Measurements from ENCODE around the gene CLTA. TPM values are rescaled to one million over a fixed set of nuclear protein-coding genes. Genes with fewer than 3 reads are reported as not detected.
"Not testable (repeated sequence)": the region's sequence is repeated elsewhere in the genome, so short reads cannot be mapped to it uniquely, and the experiment has no call there.

Gene CLTA
- total and polyA plus RNA-seq, 10 of the 15 experiments (the other 5 are each of a cell fraction or from before 2014, with no cell fraction given): 49.0 to 241 (median 168) TPM

- Histone ChIP-seq H3K4me3 (no peak overlapping the region), H3K4me2 (ENCODE audit: control insufficient read depth, insufficient read depth) (no peak overlapping the region), H3K27me3 (replicated peaks in 1 of 2; ENCODE audit: control insufficient read depth in 2 of 2, insufficient read depth in 2 of 2, low read length in 1 of 2) (no peaks in the 10 kb centered on the region; a peak in 2 of 4 replicates), H2AFZ (ENCODE audit: control insufficient read depth, low read depth, low read length) (no peak overlapping the region; the same call in 1 of the 2 replicates), H4K20me1 (ENCODE audit: control insufficient read depth, insufficient read depth) (no peaks in the 10 kb centered on the region), H3K9ac (ENCODE audit: control insufficient read depth, insufficient read depth, low read length) (no peak overlapping the region), H3K36me3 (ENCODE audit: control insufficient read depth in 2 of 2, insufficient read depth in 2 of 2, low read length in 1 of 2) (no peaks in the 10 kb centered on the region), H3K4me1 (ENCODE audit: control insufficient read depth, insufficient read depth, low read length) (no peaks in the 10 kb centered on the region), H3K79me2 (ENCODE audit: control insufficient read depth, insufficient read depth, low read length) (no peaks in the 10 kb centered on the region), H3K9me3 (replicated peaks; ENCODE audit: control insufficient read depth, insufficient read depth, low read length) (no peaks in the 10 kb centered on the region), H3K27ac (ENCODE audit: control insufficient read depth, insufficient read depth) (no peak overlapping the region)
- SMC1A ChIA-PET (ENCODE audit: uncharacterized antibody, unreplicated experiment): no interaction called here
- FAIRE-seq (no peak), ATAC-seq (no peak), DNase-seq (ENCODE audit: low read depth, low spot score) (no peak)
- RAD21 ChIA-PET (ENCODE audit: unreplicated experiment): no interaction called here
- no TSS peak for BruUV-seq (replicated peaks)
- TF ChIP-seq CBX5 (IDR thresholded peaks at IDR 0.05; ENCODE audit: low read depth) (no peak), ZBTB33 (IDR thresholded peaks at IDR 0.05) (no peak), STAT3 (IDR thresholded peaks at IDR 0.05; ENCODE audit: low read depth, low read length) (no peak), MEF2A (IDR thresholded peaks at IDR 0.05; ENCODE audit: insufficient read depth, low read depth, low read length) (no peak), JUND (IDR thresholded peaks at IDR 0.05; ENCODE audit: low read depth, low read length) (no peak), MYC (IDR thresholded peaks at IDR 0.05; ENCODE audit: insufficient read depth, insufficient read length, insufficient replicate concordance, low read length, severe bottlenecking) (no peak)
- POLR2A ChIA-PET: no interaction called here
- CTCF ChIA-PET: no interaction called here
- WGBS (ENCODE audit: insufficient coverage, insufficient replicate concordance, low lambda C conversion rate, missing lambda C conversion rate): 25% methylated on average over 3 of the region's 3 CpGs
- intact Hi-C loops (cut with micrococcal nuclease; ENCODE audit: unreplicated experiment): no loop called here
- in situ Hi-C loops (cut with MboI): no loop called here
Observed at GRCh38 chr9:36174731-36175130, 16.0 kb upstream of the CLTA start.

GRCh38 chr9:36175209-36175608, 15.5 kb upstream of the CLTA start:
- SMC1A ChIA-PET (ENCODE audit: uncharacterized antibody, unreplicated experiment): interaction anchor here (1.0 kb wide), 1 partner anchor 8 kb away, joined by 3 read pairs; no protein-coding TSS in a partner anchor
- H3K27me3 ChIP-seq (replicated peaks in 1 of 2; ENCODE audit: control insufficient read depth in 2 of 2, insufficient read depth in 2 of 2, low read length in 1 of 2); POLR2A ChIA-PET; ATAC-seq; BruUV-seq (replicated peaks); H3K79me2 ChIP-seq (ENCODE audit: control insufficient read depth, insufficient read depth, low read length); H3K36me3 ChIP-seq (ENCODE audit: control insufficient read depth in 2 of 2, insufficient read depth in 2 of 2, low read length in 1 of 2); intact Hi-C loops (cut with micrococcal nuclease; ENCODE audit: unreplicated experiment); H3K27ac ChIP-seq (ENCODE audit: control insufficient read depth, insufficient read depth); H3K4me1 ChIP-seq (ENCODE audit: control insufficient read depth, insufficient read depth, low read length); H2AFZ ChIP-seq (ENCODE audit: control insufficient read depth, low read depth, low read length); H3K9ac ChIP-seq (ENCODE audit: control insufficient read depth, insufficient read depth, low read length); H3K4me2 ChIP-seq (ENCODE audit: control insufficient read depth, insufficient read depth); H3K4me3 ChIP-seq; FAIRE-seq; RAD21 ChIA-PET (ENCODE audit: unreplicated experiment); in situ Hi-C loops (cut with MboI); H3K9me3 ChIP-seq (replicated peaks; ENCODE audit: control insufficient read depth, insufficient read depth, low read length); H4K20me1 ChIP-seq (ENCODE audit: control insufficient read depth, insufficient read depth); DNase-seq (ENCODE audit: low read depth, low spot score): not testable (repeated sequence)
- CTCF ChIA-PET: interaction anchor here (1.1 kb wide), 1 partner anchor 9 kb away, joined by 3 read pairs; no protein-coding TSS in a partner anchor
- WGBS (ENCODE audit: insufficient coverage, insufficient replicate concordance, low lambda C conversion rate, missing lambda C conversion rate): 23% methylated on average over 3 of the region's 3 CpGs

GRCh38 chr9:36176496-36176895, 14.2 kb upstream of the CLTA start:
- H3K27me3 ChIP-seq (replicated peaks in 1 of 2; ENCODE audit: control insufficient read depth in 2 of 2, insufficient read depth in 2 of 2, low read length in 1 of 2); RAD21 ChIA-PET (ENCODE audit: unreplicated experiment); H3K36me3 ChIP-seq (ENCODE audit: control insufficient read depth in 2 of 2, insufficient read depth in 2 of 2, low read length in 1 of 2); CTCF ChIA-PET; H3K79me2 ChIP-seq (ENCODE audit: control insufficient read depth, insufficient read depth, low read length); DNase-seq (ENCODE audit: low read depth, low spot score); BruUV-seq (replicated peaks); FAIRE-seq; intact Hi-C loops (cut with micrococcal nuclease; ENCODE audit: unreplicated experiment); H3K4me2 ChIP-seq (ENCODE audit: control insufficient read depth, insufficient read depth); H3K9ac ChIP-seq (ENCODE audit: control insufficient read depth, insufficient read depth, low read length); POLR2A ChIA-PET; H2AFZ ChIP-seq (ENCODE audit: control insufficient read depth, low read depth, low read length); in situ Hi-C loops (cut with MboI); H3K4me3 ChIP-seq; H3K4me1 ChIP-seq (ENCODE audit: control insufficient read depth, insufficient read depth, low read length); H4K20me1 ChIP-seq (ENCODE audit: control insufficient read depth, insufficient read depth); H3K27ac ChIP-seq (ENCODE audit: control insufficient read depth, insufficient read depth); H3K9me3 ChIP-seq (replicated peaks; ENCODE audit: control insufficient read depth, insufficient read depth, low read length); ATAC-seq: not testable (repeated sequence)
- 69% methylated on average over 10 of the region's 10 CpGs for WGBS (ENCODE audit: insufficient coverage, insufficient replicate concordance, low lambda C conversion rate, missing lambda C conversion rate)
- SMC1A ChIA-PET (ENCODE audit: uncharacterized antibody, unreplicated experiment): interaction anchor here (1.0 to 1.1 kb wide), 2 partner anchors 10 to 73 kb away, joined by 3 read pairs; no protein-coding TSS in a partner anchor
